ENCODE measurements around the gene CTTN. TPM values are rescaled to one million over a fixed set of nuclear protein-coding genes. Genes with fewer than 3 reads are reported as not detected.

Gene CTTN
- total and polyA plus RNA-seq, 2 of the 13 experiments (the other 11 are each of a cell fraction or from before 2014, with no cell fraction given): 84.4 to 114 TPM

DNA sequence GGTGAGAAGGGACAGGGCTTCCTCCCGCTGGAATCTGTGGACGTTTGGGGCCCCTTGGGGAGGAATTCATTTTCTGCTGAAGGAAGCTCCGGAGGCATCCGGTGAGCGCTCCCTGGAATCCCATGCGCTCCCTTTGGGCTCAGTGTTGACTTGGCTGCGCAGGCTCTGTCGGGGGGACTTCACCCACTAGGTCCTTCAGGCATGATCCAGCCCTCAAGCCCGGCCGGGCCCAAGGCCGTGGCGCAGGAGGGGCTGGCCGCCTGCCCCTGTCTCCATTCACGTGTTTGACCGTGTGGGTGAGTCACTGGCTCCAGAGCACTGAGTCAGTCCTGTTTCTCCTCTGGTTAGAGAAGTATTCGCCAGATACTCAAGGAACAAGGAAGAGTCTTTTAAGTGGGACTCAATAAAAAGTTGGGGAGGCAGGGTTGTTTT lies 1.4 kb downstream of the CTTN start (continued):
- TF ChIP-seq POLR2A (IDR thresholded peaks at IDR 0.05; ENCODE audit: insufficient read depth in 1 of 2, low read depth in 2 of 2, low read length in 2 of 2) (peak; percentile 27 to 62; a peak in 1 of 4 replicates), ZNF564 (CRISPR knock-in tag; IDR thresholded peaks at IDR 0.05) (no peak), ATF1 (CRISPR knock-in tag; IDR thresholded peaks at IDR 0.05) (no peak), BORCS8-MEF2B (CRISPR knock-in tag; IDR thresholded peaks at IDR 0.05) (0 out of 2 replicates have a peak, but pooled peaks have one; percentile 17), ZNF280B (CRISPR knock-in tag; IDR thresholded peaks at IDR 0.05; ENCODE audit: borderline replicate concordance) (no peak), MZF1 (CRISPR knock-in tag; IDR thresholded peaks at IDR 0.05; ENCODE audit: borderline replicate concordance) (no peak), KDM5B (CRISPR knock-in tag; IDR thresholded peaks at IDR 0.05; ENCODE audit: borderline replicate concordance) (0 out of 2 replicates have a peak, but pooled peaks have one; percentile 39), SMAD9 (CRISPR knock-in tag; IDR thresholded peaks at IDR 0.05) (no peak), ZNF292 (CRISPR knock-in tag; IDR thresholded peaks at IDR 0.05; ENCODE audit: borderline replicate concordance, low read depth) (no peak), ZNF672 (CRISPR knock-in tag; IDR thresholded peaks at IDR 0.05) (no peak), ZNF800 (CRISPR knock-in tag; IDR thresholded peaks at IDR 0.05) (peak; percentile 37; the same call in 1 of the 2 replicates), ZNF644 (CRISPR knock-in tag; IDR thresholded peaks at IDR 0.05; ENCODE audit: low read depth) (peak; percentile 37; the same call in 1 of the 2 replicates), MAFG (CRISPR knock-in tag; IDR thresholded peaks at IDR 0.05) (no peak), HCFC1 (IDR thresholded peaks at IDR 0.05; ENCODE audit: low read depth, low read length) (no peak), ZNF598 (CRISPR knock-in tag; IDR thresholded peaks at IDR 0.05; ENCODE audit: borderline replicate concordance) (0 out of 2 replicates have a peak, but pooled peaks have one; percentile 29), GATAD1 (CRISPR knock-in tag; IDR thresholded peaks at IDR 0.05) (0 out of 2 replicates have a peak, but pooled peaks have one; percentile 27), ERF (CRISPR knock-in tag; IDR thresholded peaks at IDR 0.05) (peak; percentile 62; the same call in 1 of the 2 replicates), ZNF547 (CRISPR knock-in tag; IDR thresholded peaks at IDR 0.05) (no peak; the same call in 1 of the 2 replicates), SALL2 (CRISPR knock-in tag; IDR thresholded peaks at IDR 0.05) (no peak), ZNF331 (CRISPR knock-in tag; IDR thresholded peaks at IDR 0.05) (no peak), ETV5 (CRISPR knock-in tag; IDR thresholded peaks at IDR 0.05; ENCODE audit: borderline replicate concordance) (peak; percentile 32; the same call in 1 of the 2 replicates), DNMT3B (CRISPR knock-in tag; conservative IDR thresholded peaks at IDR 0.05) (no peak), XRCC5 (optimal IDR thresholded peaks at IDR 0.05; ENCODE audit: low read length) (peak; percentile 58)
- TF ChIP-seq, protein P1, sequence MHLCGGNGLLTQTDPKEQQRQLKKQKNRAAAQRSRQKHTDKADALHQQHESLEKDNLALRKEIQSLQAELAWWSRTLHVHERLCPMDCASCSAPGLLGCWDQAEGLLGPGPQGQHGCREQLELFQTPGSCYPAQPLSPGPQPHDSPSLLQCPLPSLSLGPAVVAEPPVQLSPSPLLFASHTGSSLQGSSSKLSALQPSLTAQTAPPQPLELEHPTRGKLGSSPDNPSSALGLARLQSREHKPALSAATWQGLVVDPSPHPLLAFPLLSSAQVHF (CRISPR knock-in tag; IDR thresholded peaks at IDR 0.05): no peak
- TF ChIP-seq, protein P2, sequence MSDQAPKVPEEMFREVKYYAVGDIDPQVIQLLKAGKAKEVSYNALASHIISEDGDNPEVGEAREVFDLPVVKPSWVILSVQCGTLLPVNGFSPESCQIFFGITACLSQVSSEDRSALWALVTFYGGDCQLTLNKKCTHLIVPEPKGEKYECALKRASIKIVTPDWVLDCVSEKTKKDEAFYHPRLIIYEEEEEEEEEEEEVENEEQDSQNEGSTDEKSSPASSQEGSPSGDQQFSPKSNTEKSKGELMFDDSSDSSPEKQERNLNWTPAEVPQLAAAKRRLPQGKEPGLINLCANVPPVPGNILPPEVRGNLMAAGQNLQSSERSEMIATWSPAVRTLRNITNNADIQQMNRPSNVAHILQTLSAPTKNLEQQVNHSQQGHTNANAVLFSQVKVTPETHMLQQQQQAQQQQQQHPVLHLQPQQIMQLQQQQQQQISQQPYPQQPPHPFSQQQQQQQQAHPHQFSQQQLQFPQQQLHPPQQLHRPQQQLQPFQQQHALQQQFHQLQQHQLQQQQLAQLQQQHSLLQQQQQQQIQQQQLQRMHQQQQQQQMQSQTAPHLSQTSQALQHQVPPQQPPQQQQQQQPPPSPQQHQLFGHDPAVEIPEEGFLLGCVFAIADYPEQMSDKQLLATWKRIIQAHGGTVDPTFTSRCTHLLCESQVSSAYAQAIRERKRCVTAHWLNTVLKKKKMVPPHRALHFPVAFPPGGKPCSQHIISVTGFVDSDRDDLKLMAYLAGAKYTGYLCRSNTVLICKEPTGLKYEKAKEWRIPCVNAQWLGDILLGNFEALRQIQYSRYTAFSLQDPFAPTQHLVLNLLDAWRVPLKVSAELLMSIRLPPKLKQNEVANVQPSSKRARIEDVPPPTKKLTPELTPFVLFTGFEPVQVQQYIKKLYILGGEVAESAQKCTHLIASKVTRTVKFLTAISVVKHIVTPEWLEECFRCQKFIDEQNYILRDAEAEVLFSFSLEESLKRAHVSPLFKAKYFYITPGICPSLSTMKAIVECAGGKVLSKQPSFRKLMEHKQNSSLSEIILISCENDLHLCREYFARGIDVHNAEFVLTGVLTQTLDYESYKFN (CRISPR knock-in tag; conservative IDR thresholded peaks at IDR 0.05): peak; percentile 42; the same call in 1 of the 2 replicates

All from HepG2 (cell line).